Astrocyte of the spinal cord (primary cell): ENCODE data around the gene DPP10.

Experiments
- DNase-seq: peaks from one replicate; pipeline ENCODE4 v3.0.0; 2011; ENCODE audit warnings: low read depth, low spot score
- H3K4me3 ChIP-seq: 2 replicates; pipeline ENCODE4 v1.5.1; 2011; ENCODE audit warnings: low read depth, mild to moderate bottlenecking, low read length, moderate library complexity
- CTCF ChIP-seq: IDR thresholded peaks from 2 replicates; pipeline ENCODE4 v1.5.1; 2012; ENCODE audit warnings: low read depth, mild to moderate bottlenecking, low read length, inconsistent platforms
- in situ Hi-C: cut with HindIII; loops from 2 replicates; pipeline ENCODE4 v1.10.0; 2017; ENCODE audit warnings: low sequenced_read_pairs

DPP10 gene

GRCh38 chr2:115533081-115533480, 1090.6 kb downstream of the DPP10 start:
- in situ Hi-C loops, result no loop called here
- DNase-seq, result no peak
- no peak overlapping the region for H3K4me3 ChIP-seq
- no peak for TF ChIP-seq CTCF

- no peak for TF ChIP-seq CTCF
- DNase-seq, result no peak
- in situ Hi-C loops, result no loop called here
- H3K4me3 ChIP-seq, result no peak overlapping the region
Measured at GRCh38 chr2:115541814-115542213, 1099.4 kb downstream of the DPP10 start.

- in situ Hi-C loops, result no loop called here
- no peak for TF ChIP-seq CTCF
Measured at GRCh38 chr2:115542331-115542730, 1099.9 kb downstream of the DPP10 start.

GRCh38 chr2:115543024-115543423, 1100.6 kb downstream of the DPP10 start:
- H3K4me3 ChIP-seq, result no peak overlapping the region
- no peak for DNase-seq
- no peak for TF ChIP-seq CTCF
- in situ Hi-C loops, result no loop called here

More at GRCh38 chr2:115542331-115542730, 1099.9 kb downstream of the DPP10 start:
- no peak for DNase-seq
- no peak overlapping the region for H3K4me3 ChIP-seq

- H3K4me3 ChIP-seq, result no peak overlapping the region
- in situ Hi-C loops, result no loop called here
Measured at GRCh38 chr2:115543461-115543860, 1101.0 kb downstream of the DPP10 start.

GRCh38 chr2:115549611-115550130, 1107.2 kb downstream of the DPP10 start:
- no peak overlapping the region for H3K4me3 ChIP-seq
- TF ChIP-seq CTCF, result no peak
- no peak for DNase-seq
- in situ Hi-C loops, result no loop called here

More at GRCh38 chr2:115543461-115543860, 1101.0 kb downstream of the DPP10 start:
- TF ChIP-seq CTCF, result no peak
- DNase-seq, result no peak

GRCh38 chr2:115552726-115553125, 1110.3 kb downstream of the DPP10 start:
- DNase-seq, result no peak
- in situ Hi-C loops, result no loop called here
- TF ChIP-seq CTCF, result no peak
- H3K4me3 ChIP-seq, result no peak overlapping the region
